IPS DF 4.7 (cell line): ENCODE data around the gene ZNF397.

Experiments
- DNase-seq: peaks from one replicate; pipeline ENCODE4 v3.0.0-alpha.2; 2013; ENCODE audit warnings: low spot score; ENCODE audit errors: extremely low read depth

Gene ZNF397

DNA sequence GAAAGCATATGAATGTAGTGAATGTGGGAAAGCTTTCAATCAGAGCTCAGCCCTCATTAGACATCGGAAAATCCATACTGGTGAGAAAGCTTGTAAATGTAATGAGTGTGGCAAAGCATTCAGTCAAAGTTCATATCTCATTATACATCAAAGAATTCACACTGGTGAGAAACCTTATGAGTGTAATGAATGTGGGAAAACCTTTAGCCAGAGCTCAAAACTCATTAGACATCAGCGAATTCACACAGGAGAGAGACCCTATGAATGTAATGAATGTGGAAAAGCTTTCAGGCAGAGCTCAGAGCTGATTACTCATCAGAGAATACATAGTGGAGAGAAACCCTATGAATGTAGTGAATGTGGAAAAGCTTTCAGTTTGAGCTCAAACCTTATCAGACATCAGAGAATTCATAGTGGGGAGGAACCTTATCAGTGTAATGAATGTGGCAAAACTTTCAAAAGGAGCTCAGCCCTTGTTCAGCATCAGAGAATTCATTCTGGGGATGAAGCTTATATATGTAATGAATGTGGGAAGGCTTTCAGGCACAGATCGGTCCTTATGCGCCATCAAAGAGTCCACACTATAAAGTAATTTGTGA lies 5.0 kb downstream of the ZNF397 start:
- DNase-seq = no peak

DNA sequence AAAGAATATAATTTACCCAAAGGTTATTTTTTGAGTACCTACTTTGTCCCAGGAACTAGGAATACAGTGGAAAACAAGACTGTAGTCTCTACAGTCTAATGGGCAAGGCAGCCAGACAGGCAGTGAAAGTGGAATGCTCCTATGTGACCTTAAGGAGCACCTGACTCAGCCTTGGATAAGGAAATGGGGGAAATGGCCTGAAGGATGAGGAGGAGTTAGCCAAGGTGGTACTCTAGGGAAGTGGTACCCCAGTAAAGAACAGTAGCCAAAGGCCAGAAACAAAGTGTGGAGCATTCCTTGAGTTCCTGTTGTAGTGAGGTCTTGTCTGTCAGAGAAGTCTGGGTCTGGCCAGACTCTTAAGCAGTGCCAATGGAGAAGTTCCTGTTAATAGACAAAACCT lies 6.0 kb downstream of the ZNF397 start:
- DNase-seq = no peak

DNA sequence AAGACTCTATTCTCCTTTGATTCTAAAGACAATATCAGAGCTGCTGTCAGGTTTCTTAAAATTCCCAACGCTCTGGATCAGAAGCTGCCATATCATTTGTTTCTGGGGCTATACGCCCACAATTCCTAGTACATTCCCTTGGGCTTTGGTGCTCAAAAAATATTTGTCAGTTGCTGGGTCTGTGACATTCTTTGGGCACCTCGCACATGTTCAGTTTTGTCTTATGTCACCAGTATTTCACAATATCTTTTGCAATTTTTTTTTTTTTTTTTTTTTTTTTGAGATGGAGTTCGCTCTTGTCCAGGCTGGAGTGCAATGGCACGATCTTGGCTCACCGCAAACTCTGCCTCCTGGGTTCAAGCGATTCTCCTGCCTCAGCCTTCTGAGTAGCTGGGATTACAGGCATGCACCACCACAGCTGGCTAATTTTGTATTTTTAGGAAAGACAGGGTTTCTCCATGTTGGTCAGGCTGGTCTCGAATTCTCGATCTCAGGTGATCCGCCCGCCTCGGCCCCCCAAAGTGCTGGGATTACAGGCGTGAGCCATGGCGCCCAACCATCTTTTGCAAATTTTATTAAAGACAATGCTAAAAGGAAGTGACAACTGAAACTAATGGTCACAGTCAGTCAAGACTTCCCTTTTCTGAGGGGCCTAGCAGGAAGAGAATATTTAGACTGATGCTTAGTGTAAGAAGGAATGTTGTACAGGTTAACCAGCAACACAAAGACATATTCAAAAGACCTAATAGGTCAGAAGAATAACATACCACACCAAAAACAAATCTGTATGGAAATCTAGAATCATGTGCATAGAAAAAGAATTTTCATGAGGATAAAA lies 6.8 kb downstream of the ZNF397 start:
- no peak for DNase-seq

DNA sequence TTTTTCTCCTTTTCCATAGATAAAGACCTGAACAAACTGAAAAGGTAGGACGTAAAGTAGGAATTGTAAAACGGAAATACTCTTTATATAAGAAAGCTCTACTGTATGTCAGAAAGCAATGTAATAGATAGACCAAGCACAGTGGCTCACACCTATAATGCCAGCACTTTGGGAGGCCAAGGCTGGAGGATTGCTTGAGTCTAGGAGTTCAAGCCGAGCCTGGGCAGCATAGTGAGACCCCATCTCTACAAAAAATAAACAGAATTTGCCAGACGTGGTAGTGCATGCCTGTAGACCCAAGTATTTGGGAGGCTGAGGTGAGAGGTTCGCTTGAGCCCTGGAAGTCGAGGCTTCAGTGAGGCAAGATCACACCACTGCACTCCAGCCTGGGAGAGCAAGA lies 7.6 kb downstream of the ZNF397 start:
- no peak for DNase-seq

DNA sequence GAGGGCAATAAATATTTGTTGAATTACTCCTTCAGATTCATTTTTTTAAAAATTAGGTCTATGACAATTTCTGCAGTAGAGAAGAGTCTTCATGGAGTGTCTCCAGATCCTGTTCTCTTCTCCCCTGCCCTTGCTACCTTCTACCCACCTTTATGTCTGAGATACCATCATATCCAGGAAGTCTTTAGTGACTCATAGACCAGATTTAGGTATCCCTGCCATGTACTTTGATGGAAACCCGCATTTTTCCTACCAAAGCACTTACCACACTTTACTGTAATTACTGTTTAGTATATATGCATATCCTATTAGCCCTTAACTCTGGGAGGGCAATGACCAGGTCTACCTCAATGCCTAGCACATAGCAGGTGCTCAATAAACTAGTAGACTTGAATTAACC lies 11.6 kb downstream of the ZNF397 start:
- no peak for DNase-seq

GRCh38 chr18:35253655-35254287 lies 12.9 kb downstream of the ZNF397 start:
- DNase-seq = no peak

DNA sequence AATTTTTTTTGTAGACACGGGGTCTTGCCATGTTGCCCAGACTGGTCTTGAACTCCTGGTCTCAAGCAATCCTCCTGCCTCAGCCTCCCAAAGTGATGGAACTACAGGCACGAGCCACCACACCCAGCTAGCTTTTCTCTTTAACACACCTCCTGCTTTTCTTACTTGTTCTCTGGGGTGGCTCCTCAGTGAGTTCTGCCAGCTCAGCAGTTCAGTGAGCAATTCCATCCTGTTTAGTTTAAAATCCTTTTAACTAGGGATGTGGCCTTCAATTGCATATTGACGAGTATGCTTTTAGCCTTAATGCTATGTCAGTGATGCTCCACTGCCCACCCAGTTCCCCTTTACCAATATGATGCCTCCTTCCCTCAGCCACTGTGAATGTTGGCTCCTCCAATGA lies 16.1 kb downstream of the ZNF397 start:
- no peak for DNase-seq

- DNase-seq = no peak
These were observed 23.6 kb downstream of the ZNF397 start for GRCh38 chr18:35264409-35264808.

GRCh38 chr18:35267161-35267651 lies 26.4 kb downstream of the ZNF397 start:
- DNase-seq = no peak

- no peak for DNase-seq
These were observed 27.0 kb downstream of the ZNF397 start for GRCh38 chr18:35267809-35268208.

DNA sequence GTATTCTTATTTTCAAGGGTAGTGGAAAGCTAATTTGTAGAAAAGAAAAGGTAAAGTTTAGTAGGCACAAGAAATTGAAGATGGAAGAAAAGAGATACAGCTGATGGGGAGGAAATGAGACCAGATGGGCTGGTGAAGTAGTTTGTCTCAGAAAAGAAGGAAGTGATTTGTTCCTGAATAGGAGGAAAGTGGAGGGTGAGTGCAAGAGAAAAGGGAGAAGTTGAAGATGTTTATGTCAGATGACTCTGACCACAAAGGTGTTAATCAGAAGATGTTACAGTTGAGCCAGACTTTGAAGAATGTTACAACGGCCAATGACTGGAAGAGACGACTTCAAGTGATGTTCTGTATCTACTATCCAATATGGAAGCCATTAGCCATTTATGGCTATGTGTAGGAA lies 28.0 kb downstream of the ZNF397 start:
- no peak for DNase-seq

- DNase-seq = no peak
These were observed 30.8 kb downstream of the ZNF397 start for GRCh38 chr18:35271656-35272055.

- DNase-seq = no peak
These were observed 35.4 kb downstream of the ZNF397 start for GRCh38 chr18:35276267-35276666.

DNA sequence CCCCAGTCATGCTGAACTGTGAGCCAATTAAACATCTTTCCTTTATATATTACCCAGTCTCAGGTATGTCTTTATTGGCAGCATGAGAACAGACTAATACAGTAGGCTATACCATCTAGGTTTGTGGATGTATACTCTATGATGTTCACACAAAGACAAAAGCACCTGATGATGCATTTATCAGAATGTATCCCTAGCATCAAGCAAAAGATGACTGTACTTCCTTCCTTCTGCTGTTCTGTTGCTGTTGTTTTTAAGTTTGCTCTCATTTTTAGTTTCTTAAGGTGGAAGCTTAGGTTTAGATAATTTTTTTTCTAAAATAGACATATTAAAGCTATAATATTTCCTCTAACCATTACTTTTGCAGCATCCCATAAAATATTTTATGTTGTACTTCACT lies 36.8 kb downstream of the ZNF397 start:
- no peak for DNase-seq

GRCh38 chr18:35278085-35278484 lies 37.3 kb downstream of the ZNF397 start:
- DNase-seq = no peak

DNA sequence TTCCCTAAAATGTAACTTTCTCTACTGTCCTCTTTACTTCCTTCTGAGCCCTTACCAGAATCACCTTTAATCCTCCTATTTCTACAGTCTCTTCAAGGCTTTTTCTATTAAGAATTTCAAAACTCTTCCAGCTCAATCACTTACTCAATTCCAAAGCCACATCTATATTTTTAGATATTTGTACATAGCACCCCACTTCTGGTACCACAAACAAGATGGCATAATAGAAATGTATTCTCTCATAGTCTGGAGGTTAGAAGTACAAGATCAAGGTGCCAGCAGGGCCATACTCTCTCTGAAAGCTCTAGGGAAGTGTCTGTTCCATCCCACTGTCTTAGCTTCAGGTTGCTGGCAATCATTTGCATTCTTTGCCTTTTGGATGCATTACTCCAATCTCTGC lies 38.1 kb downstream of the ZNF397 start:
- DNase-seq = no peak

DNA sequence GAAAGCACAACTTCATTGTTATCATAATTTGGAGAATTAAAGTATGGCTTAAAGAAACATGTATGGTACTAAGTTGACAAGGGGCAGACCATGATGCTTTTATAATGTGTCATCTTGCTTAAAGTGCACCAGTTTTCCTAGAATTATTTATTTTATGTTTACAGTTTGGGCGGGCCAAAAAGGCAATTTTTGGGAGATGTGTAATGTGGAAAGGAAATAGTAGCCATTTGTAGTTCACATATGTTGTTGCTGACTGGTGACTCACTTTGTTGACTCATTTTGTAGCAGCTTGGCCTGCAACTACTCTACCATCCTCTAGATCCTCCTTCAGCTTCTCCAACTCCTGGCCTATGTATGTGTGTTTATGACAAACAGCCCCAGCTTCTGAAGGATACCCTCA lies 41.5 kb downstream of the ZNF397 start:
- DNase-seq = no peak

DNA sequence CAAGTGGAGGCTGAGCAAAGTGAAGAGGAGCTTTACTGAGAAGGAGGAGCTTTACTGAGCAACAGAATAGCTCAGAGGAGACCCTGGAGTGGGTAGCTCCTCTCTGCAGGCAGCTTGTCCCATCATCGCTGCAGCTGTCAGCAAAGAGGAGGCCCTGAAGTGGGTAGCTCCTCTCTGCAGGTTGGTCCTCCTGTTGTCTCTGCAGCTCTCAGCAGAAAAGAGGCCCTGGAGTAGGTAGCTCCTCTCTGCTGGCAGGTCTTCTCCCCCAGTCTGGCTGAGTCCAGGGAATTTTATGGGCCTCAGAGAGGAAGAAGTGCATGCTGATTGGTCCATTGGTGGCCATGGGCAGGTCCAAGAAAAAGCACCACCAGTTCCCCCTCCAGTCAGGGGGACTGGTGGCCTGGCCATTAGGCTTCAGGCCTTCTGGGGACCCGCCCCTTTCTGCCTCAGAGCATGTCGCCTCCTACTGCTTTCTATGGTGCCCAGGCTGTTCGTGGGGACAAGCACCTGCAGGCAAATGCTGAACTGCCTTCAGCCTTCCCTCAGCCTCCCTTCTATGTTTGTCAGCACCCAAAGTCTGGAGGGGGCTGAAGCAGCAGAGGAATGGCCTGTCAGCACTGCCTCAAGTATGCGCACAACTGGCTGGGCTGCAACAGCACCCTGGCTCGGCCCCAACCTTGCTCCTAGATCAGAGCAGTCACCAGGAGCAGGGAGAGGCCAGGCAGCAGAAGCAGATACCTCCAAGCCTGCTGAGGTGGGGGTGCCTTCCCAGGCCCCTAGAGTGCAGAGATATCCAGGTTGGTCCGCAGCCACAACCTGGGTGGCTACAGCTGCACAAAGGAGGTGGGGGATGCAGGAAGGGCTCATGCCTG lies 43.3 kb downstream of the ZNF397 start:
- DNase-seq = no peak

DNA sequence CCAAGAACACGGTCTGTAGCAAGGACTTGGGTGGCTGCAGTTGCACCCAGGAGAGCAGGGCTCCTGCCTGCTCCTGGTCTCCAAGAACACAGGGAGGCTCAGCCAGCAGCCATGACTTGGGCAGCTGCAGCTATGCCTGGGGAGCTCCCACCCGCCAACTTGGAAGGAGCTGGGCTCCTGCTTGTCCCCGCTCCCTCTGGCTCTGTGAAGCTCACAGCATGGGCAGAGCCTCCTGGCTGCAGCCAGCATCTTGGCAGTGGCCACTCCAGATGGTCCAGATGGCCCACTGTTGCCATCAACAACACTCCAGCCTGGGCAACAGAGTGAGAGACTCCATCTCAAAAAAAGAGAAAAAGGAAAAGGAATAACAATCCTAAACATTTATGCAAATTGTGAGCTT lies 44.0 kb downstream of the ZNF397 start:
- DNase-seq = no peak

DNA sequence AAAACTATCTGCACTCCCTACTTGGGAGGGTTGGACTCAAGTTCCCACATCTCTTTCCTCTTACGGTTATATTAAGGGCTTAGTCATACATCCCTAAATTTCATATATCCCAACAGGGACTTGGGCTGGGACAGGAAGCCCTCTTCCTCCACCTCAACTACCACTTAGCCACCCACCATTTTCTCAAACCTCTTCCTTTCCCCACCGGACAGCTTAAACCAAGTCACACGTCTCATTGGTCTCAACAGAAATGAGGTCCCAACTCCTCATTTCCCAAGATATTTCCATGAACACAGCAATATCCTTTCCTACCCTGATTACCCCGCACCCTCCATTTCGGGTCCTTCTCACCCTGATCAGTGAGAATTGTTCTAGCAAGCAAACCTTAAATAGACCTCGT lies 48.5 kb downstream of the ZNF397 start:
- DNase-seq = no peak

DNA sequence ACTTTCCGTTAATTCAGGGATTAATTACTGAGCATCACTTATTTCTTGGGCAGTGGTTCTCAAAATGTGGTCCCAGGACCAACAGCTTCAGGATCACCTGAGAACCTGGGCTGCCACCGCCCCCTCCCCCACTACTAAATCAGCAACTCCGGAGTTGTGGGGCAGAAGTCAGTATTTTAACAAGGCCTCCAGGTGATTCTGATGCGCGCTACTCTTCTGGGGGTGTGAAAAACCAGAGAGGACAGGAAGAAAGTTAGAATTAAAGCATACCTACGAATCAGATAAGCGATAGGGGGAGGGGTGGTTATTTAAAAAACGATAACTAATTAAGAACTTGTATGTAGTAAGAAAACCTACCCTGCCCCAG lies 48.9 kb downstream of the ZNF397 start:
- DNase-seq = no peak
